GM12873 (cell line): ENCODE measurements around the gene CDHR3.

Experiments
- CTCF ChIP-seq: IDR thresholded peaks from 2 replicates; pipeline ENCODE4 v1.5.1; 2012; ENCODE audit warnings: low read depth, mild to moderate bottlenecking, moderate library complexity, low read length, control low read depth; ENCODE audit not compliant: insufficient read depth; ENCODE audit errors: missing control alignments

The CDHR3 gene

GRCh38 chr7:106022193-106022821 is 59.2 kb downstream of the CDHR3 start:
- no peak for TF ChIP-seq CTCF

GRCh38 chr7:106023369-106024322 is 60.6 kb downstream of the CDHR3 start:
- no peak for TF ChIP-seq CTCF

GRCh38 chr7:106026101-106026500 is 63.0 kb downstream of the CDHR3 start:
- TF ChIP-seq CTCF: no peak

GRCh38 chr7:106029451-106029850 is 66.4 kb downstream of the CDHR3 start:
- no peak for TF ChIP-seq CTCF

GRCh38 chr7:106029941-106030340 is 66.9 kb downstream of the CDHR3 start:
- no peak for TF ChIP-seq CTCF

- no peak for TF ChIP-seq CTCF
Measured at GRCh38 chr7:106031300-106032035, 68.4 kb downstream of the CDHR3 start.

- no peak for TF ChIP-seq CTCF
Measured at GRCh38 chr7:106032295-106032694, 69.2 kb downstream of the CDHR3 start.
